Calu3 (cell line): ENCODE data around the gene PGF. TPM values are rescaled to one million over a fixed set of nuclear protein-coding genes. Genes with fewer than 3 reads are reported as not detected.

Experiments used
- BruUV-seq: library from RNA; stranded (reverse); fragments of 400-500 nt; replicated peaks from 2 replicates; lab custom pipeline; 2021; lab: Mats Ljungman, UMichigan
- CTCF ChIA-PET: fragments of 300-600 bp; sonication (Branson Sonifier 250); formaldehyde crosslinking; loops from one replicate; lab custom pipeline; 2022; ENCODE audit warnings: antibody characterized with exemption; lab: Charles Lee
- DNase-seq: peaks from one replicate; pipeline ENCODE4 v3.0.0; 2022
- H3K27ac Mint-ChIP-seq: one replicate; pipeline ENCODE4 v1.8.0; 2022; ENCODE audit warnings: mixed read lengths; ENCODE audit not compliant: unreplicated experiment
- H3K27me3 Mint-ChIP-seq: one replicate; pipeline ENCODE4 v1.8.0; 2022; ENCODE audit warnings: mixed read lengths; ENCODE audit not compliant: unreplicated experiment
- H3K36me3 Mint-ChIP-seq: one replicate; pipeline ENCODE4 v1.8.0; 2022; ENCODE audit warnings: mild to moderate bottlenecking, moderate library complexity, mixed read lengths; ENCODE audit not compliant: insufficient read depth, unreplicated experiment
- H3K4me1 Mint-ChIP-seq: one replicate; pipeline ENCODE4 v1.8.0; 2022; ENCODE audit warnings: mild to moderate bottlenecking, low read depth, mixed read lengths; ENCODE audit not compliant: unreplicated experiment
- H3K4me3 Mint-ChIP-seq: one replicate; pipeline ENCODE4 v1.8.0; 2022; ENCODE audit warnings: mild to moderate bottlenecking, low read depth, moderate library complexity, mixed read lengths; ENCODE audit not compliant: unreplicated experiment
- H3K9me3 Mint-ChIP-seq: one replicate; pipeline ENCODE4 v1.8.0; 2022; ENCODE audit warnings: low read depth, mixed read lengths; ENCODE audit not compliant: unreplicated experiment
- CTCF ChIP-seq: fragments of 200-600 bp; IDR thresholded peaks from one replicate; pipeline ENCODE4 v1.8.0; 2022; ENCODE audit warnings: antibody characterized with exemption; ENCODE audit not compliant: unreplicated experiment
- intact Hi-C: fragments of 100-400 bp; cut with micrococcal nuclease; formaldehyde crosslinking; loops from one replicate; pipeline ENCODE4 v1.10.0; 2022; ENCODE audit not compliant: unreplicated experiment
- total RNA-seq: library from RNA; stranded (reverse); gene quantifications from 2 replicates; pipeline ENCODE4 v1.2.3, GENCODE V29; 2022

PGF gene
- total RNA-seq, 1 experiment from 2014 or later: 2.1 TPM

GRCh38 chr14:74911704-74912103 lies 43.7 kb downstream of the PGF start:
- no TSS peak for BruUV-seq
- Mint-ChIP-seq H3K4me1 (peaks cover 14% of the 10 kb centered on the region), H3K9me3 (no peaks in the 10 kb centered on the region), H3K36me3 (peaks cover 5% of the 10 kb centered on the region), H3K4me3 (peak overlapping the region; percentile 55), H3K27ac (no peak overlapping the region), H3K27me3 (no peaks in the 10 kb centered on the region)
- CTCF ChIA-PET: interaction anchor here (0.7 to 1.5 kb wide), 5 partner anchors 12 to 785 kb away, joined by 3 to 5 read pairs (median 3); partner anchors contain the start of gene RPS6KL1
- TF ChIP-seq CTCF: no peak
- DNase-seq: peak; percentile 64
- intact Hi-C loops: no loop called here

- Mint-ChIP-seq H3K27me3 (no peaks in the 10 kb centered on the region), H3K4me1 (peaks cover 14% of the 10 kb centered on the region), H3K36me3 (peaks cover 5% of the 10 kb centered on the region), H3K9me3 (no peaks in the 10 kb centered on the region), H3K4me3 (no peak overlapping the region), H3K27ac (no peak overlapping the region)
- intact Hi-C loops: no loop called here
- no TSS peak for BruUV-seq
- no peak for DNase-seq
- TF ChIP-seq CTCF: no peak
- CTCF ChIA-PET: interaction anchor here (0.7 to 1.5 kb wide), 5 partner anchors 12 to 786 kb away, joined by 3 to 5 read pairs (median 3); partner anchors contain the start of gene RPS6KL1
Observed at GRCh38 chr14:74911221-74911620, 44.2 kb downstream of the PGF start.

- Mint-ChIP-seq H3K27ac (no peak overlapping the region), H3K4me1 (peaks cover 14% of the 10 kb centered on the region), H3K27me3 (no peaks in the 10 kb centered on the region), H3K4me3 (no peak overlapping the region), H3K36me3 (peaks cover 8% of the 10 kb centered on the region), H3K9me3 (no peaks in the 10 kb centered on the region)
- no peak for DNase-seq
- no peak for TF ChIP-seq CTCF
- intact Hi-C loops: no loop called here
- BruUV-seq: no TSS peak
- CTCF ChIA-PET: no interaction called here
Observed at GRCh38 chr14:74910556-74910955, 44.8 kb downstream of the PGF start.

GRCh38 chr14:74909911-74910310 lies 45.5 kb downstream of the PGF start:
- CTCF ChIA-PET: no interaction called here
- Mint-ChIP-seq H3K4me1 (peaks cover 14% of the 10 kb centered on the region), H3K9me3 (no peaks in the 10 kb centered on the region), H3K4me3 (no peak overlapping the region), H3K36me3 (peaks cover 12% of the 10 kb centered on the region), H3K27me3 (no peaks in the 10 kb centered on the region), H3K27ac (no peak overlapping the region)
- TF ChIP-seq CTCF: no peak
- intact Hi-C loops: no loop called here
- no peak for DNase-seq
- no TSS peak for BruUV-seq
